SK-N-SH treated with all-trans-retinoic acid at 6 μM for 48 hours (cell line): ENCODE measurements around the gene CYP26A1.

Experiments
- ATAC-seq: fragments of 200-7000 bp; cut with Tn5 transposase; 3 replicates; pipeline ENCODE4 v1.9.1; 2020; ENCODE audit warnings: mild to moderate bottlenecking, moderate library complexity
- ARNTL ChIP-seq: fragments of 450-650 bp; formaldehyde crosslinking; IDR thresholded peaks from 2 replicates; pipeline ENCODE4 v1.5.0; 2020; ENCODE audit warnings: low read depth, mild to moderate bottlenecking, moderate library complexity, borderline replicate concordance
- CSDC2 ChIP-seq: fragments of 250-450 bp; sonication (Bioruptor Pico); IDR thresholded peaks from 2 replicates; pipeline ENCODE4 v1.5.0; 2020; ENCODE audit warnings: mild to moderate bottlenecking, moderate library complexity
- CSRNP3 ChIP-seq: fragments of 250-450 bp; sonication (Bioruptor Pico); IDR thresholded peaks from 2 replicates; pipeline ENCODE4 v1.5.1; 2021; ENCODE audit warnings: mild to moderate bottlenecking, moderate library complexity
- ESRRG ChIP-seq: fragments of 250-450 bp; sonication (Bioruptor Pico); IDR thresholded peaks from 2 replicates; pipeline ENCODE4 v1.6.1; 2021; ENCODE audit warnings: mild to moderate bottlenecking
- GLIS3 ChIP-seq: fragments of 250-450 bp; sonication (Bioruptor Pico); IDR thresholded peaks from 2 replicates; pipeline ENCODE4 v1.5.0; 2020; ENCODE audit warnings: mild to moderate bottlenecking, moderate library complexity
- ISL1 ChIP-seq: fragments of 250-450 bp; sonication (Bioruptor Pico); IDR thresholded peaks from 2 replicates; pipeline ENCODE4 v2.1.2; 2022; ENCODE audit warnings: mild to moderate bottlenecking, moderate library complexity
- POU6F1 ChIP-seq: fragments of 250-450 bp; sonication (Bioruptor Pico); IDR thresholded peaks from 2 replicates; pipeline ENCODE4 v1.8.0; 2021; ENCODE audit warnings: low read depth, mild to moderate bottlenecking, moderate library complexity, borderline replicate concordance
- PPARA ChIP-seq: fragments of 250-450 bp; sonication (Bioruptor Pico); IDR thresholded peaks from 2 replicates; pipeline ENCODE4 v1.5.0; 2020; ENCODE audit warnings: mild to moderate bottlenecking, borderline replicate concordance
- RARB ChIP-seq: fragments of 250-450 bp; sonication (Bioruptor Pico); IDR thresholded peaks from 2 replicates; pipeline ENCODE4 v1.8.0; 2021; ENCODE audit warnings: mild to moderate bottlenecking, moderate library complexity
- SNAI2 ChIP-seq: fragments of 250-450 bp; sonication (Bioruptor Pico); IDR thresholded peaks from 2 replicates; pipeline ENCODE4 v1.5.0; 2020; ENCODE audit warnings: mild to moderate bottlenecking, moderate library complexity
- TCF4 ChIP-seq: fragments of 250-450 bp; sonication (Bioruptor Pico); IDR thresholded peaks from 2 replicates; pipeline ENCODE4 v1.8.0; 2021; ENCODE audit warnings: mild to moderate bottlenecking, moderate library complexity, borderline replicate concordance
- TOX ChIP-seq: fragments of 250-450 bp; sonication (Bioruptor Pico); IDR thresholded peaks from 2 replicates; pipeline ENCODE4 v1.8.0; 2021; ENCODE audit warnings: mild to moderate bottlenecking, moderate library complexity, borderline replicate concordance
- ZC3H10 ChIP-seq: fragments of 250-450 bp; sonication (Bioruptor Pico); IDR thresholded peaks from 2 replicates; pipeline ENCODE4 v1.5.1; 2021; ENCODE audit warnings: mild to moderate bottlenecking, moderate library complexity
- ZFP3 ChIP-seq: fragments of 250-450 bp; sonication (Bioruptor Pico); IDR thresholded peaks from 2 replicates; pipeline ENCODE4 v1.5.0; 2020; ENCODE audit warnings: mild to moderate bottlenecking, moderate library complexity
- ZFP30 ChIP-seq: fragments of 450-650 bp; formaldehyde crosslinking; IDR thresholded peaks from 2 replicates; pipeline ENCODE4 v1.5.0; 2022; ENCODE audit warnings: mild to moderate bottlenecking, moderate library complexity
- ZNF70 ChIP-seq: fragments of 450-650 bp; formaldehyde crosslinking; IDR thresholded peaks from 2 replicates; pipeline ENCODE4 v1.5.0; 2020; ENCODE audit warnings: mild to moderate bottlenecking, moderate library complexity
- ZNF8 ChIP-seq: fragments of 450-650 bp; formaldehyde crosslinking; IDR thresholded peaks from 2 replicates; pipeline ENCODE4 v1.5.0; 2020; ENCODE audit warnings: mild to moderate bottlenecking, moderate library complexity
- TF ChIP-seq, protein P1 (sequence below): fragments of 250-450 bp; sonication (Bioruptor Pico); IDR thresholded peaks from 2 replicates; pipeline ENCODE4 v1.5.1; 2020; ENCODE audit warnings: low read depth, mild to moderate bottlenecking, moderate library complexity
- TF ChIP-seq, protein P2 (sequence below): fragments of 250-450 bp; sonication (Bioruptor Pico); IDR thresholded peaks from 2 replicates; pipeline ENCODE4 v1.8.0; 2020; ENCODE audit warnings: mild to moderate bottlenecking, moderate library complexity, borderline replicate concordance

The CYP26A1 gene

DNA sequence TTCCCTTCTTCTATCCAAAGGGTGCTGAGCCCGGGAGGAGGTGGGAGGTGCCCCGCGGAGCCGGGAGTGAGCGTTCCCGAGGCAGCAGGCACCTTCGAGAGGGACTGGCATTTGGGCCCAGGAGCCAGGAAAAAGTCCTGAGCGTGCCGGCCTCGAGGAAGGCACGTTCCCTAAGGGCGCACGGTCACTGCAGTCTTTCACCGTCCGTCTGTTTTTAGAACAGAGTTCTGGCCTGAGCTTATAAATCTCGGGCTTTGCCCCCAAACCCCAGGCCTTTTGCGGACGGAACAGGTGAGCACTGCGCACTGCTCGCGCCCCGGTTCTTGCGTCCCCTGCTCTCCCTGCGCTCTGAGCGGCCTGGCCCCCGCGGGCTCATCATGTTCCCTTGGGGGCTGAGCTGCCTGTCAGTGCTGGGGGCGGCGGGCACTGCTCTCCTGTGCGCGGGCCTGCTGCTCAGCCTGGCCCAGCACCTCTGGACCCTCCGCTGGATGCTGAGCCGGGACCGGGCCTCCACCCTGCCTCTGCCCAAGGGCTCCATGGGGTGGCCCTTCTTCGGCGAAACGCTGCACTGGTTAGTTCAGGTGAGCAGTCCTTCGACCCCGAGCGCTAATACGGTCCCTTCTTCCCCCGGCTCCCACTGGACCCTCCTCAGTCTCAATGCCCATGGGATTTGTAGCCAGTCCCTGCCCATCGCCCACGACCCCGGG, 12.7 kb upstream of the CYP26A1 start:
- no peak for TF ChIP-seq SNAI2 (CRISPR knock-in tag)
- TF ChIP-seq ZFP3 (CRISPR knock-in tag), result no peak
- TF ChIP-seq, protein P1, sequence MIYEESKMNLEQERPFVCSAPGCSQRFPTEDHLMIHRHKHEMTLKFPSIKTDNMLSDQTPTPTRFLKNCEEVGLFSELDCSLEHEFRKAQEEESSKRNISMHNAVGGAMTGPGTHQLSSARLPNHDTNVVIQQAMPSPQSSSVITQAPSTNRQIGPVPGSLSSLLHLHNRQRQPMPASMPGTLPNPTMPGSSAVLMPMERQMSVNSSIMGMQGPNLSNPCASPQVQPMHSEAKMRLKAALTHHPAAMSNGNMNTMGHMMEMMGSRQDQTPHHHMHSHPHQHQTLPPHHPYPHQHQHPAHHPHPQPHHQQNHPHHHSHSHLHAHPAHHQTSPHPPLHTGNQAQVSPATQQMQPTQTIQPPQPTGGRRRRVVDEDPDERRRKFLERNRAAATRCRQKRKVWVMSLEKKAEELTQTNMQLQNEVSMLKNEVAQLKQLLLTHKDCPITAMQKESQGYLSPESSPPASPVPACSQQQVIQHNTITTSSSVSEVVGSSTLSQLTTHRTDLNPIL (CRISPR knock-in tag), result no peak
- no peak for TF ChIP-seq TOX (CRISPR knock-in tag)
- TF ChIP-seq GLIS3 (CRISPR knock-in tag), result no peak
- TF ChIP-seq CSDC2 (CRISPR knock-in tag), result no peak
- no peak for TF ChIP-seq RARB (CRISPR knock-in tag)
- TF ChIP-seq CSRNP3 (CRISPR knock-in tag), result no peak
- TF ChIP-seq ARNTL, result no peak
- TF ChIP-seq POU6F1, result no peak
- no peak for ATAC-seq

DNA sequence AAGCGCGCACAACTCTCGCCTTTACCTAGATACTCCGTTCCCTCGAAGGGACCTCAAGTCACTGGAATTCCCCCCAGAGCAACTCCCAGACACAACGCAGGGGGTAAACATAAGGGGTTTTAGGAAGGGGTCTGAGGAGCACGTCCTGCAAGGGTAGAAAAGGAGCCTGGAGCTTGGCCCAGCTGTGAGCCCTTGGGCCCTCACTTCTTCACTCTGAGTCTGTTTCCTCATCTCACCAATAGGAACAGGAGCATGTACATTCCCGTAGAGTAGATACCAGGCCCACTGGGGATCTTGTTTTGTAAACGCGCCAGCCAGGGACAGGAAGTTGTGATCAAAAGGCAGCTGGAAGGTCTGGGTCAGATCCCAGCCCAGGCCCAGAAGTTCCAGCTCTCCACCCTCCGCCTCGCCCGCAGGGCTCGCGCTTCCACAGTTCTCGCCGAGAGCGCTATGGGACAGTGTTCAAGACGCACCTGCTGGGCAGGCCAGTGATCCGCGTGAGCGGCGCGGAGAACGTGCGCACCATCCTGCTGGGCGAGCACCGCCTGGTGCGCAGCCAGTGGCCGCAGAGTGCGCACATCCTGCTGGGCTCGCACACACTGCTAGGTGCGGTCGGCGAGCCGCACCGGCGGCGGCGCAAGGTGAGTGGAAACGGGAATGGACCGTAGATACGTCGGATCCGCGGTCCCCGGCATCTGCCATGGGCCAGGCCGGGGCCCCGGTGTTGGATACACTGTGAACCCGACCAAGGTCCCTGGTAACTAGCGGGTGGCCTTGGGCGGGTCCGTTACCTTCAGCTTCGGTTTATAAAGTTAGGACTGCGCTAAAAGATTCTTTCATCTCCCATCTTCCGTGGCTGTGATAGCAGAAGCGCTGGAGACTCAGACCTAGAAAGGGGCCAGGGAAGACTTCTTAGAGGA, 11.8 kb upstream of the CYP26A1 start:
- ATAC-seq, result no peak
- TF ChIP-seq ZNF70 (CRISPR knock-in tag), result no peak

GRCh38 chr10:93062514-93063143, 11.1 kb upstream of the CYP26A1 start:
- no peak for ATAC-seq
- TF ChIP-seq ZC3H10 (CRISPR knock-in tag) (no peak), ZFP30 (CRISPR knock-in tag) (no peak)

- ATAC-seq, result no peak
- TF ChIP-seq ESRRG (CRISPR knock-in tag), result no peak
- no peak for TF ChIP-seq TCF4 (CRISPR knock-in tag)
- no peak for TF ChIP-seq ZNF8
- no peak for TF ChIP-seq TOX (CRISPR knock-in tag)
- no peak for TF ChIP-seq PPARA (CRISPR knock-in tag)
- TF ChIP-seq POU6F1, result no peak
- TF ChIP-seq ARNTL, result no peak
- TF ChIP-seq CSRNP3 (CRISPR knock-in tag), result no peak
- no peak for TF ChIP-seq SNAI2 (CRISPR knock-in tag)
- no peak for TF ChIP-seq CSDC2 (CRISPR knock-in tag)
- no peak for TF ChIP-seq RARB (CRISPR knock-in tag)
- TF ChIP-seq, protein P2, sequence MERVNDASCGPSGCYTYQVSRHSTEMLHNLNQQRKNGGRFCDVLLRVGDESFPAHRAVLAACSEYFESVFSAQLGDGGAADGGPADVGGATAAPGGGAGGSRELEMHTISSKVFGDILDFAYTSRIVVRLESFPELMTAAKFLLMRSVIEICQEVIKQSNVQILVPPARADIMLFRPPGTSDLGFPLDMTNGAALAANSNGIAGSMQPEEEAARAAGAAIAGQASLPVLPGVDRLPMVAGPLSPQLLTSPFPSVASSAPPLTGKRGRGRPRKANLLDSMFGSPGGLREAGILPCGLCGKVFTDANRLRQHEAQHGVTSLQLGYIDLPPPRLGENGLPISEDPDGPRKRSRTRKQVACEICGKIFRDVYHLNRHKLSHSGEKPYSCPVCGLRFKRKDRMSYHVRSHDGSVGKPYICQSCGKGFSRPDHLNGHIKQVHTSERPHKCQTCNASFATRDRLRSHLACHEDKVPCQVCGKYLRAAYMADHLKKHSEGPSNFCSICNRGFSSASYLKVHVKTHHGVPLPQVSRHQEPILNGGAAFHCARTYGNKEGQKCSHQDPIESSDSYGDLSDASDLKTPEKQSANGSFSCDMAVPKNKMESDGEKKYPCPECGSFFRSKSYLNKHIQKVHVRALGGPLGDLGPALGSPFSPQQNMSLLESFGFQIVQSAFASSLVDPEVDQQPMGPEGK (CRISPR knock-in tag), result no peak
- TF ChIP-seq ISL1 (CRISPR knock-in tag), result no peak
- no peak for TF ChIP-seq ZFP3 (CRISPR knock-in tag)
- TF ChIP-seq, protein P1 (CRISPR knock-in tag), result no peak
These were observed 10.3 kb upstream of the CYP26A1 start for GRCh38 chr10:93063144-93063976.
